Epithelial cell of proximal tubule (primary cell): Measurements from ENCODE around the gene CHCHD4. TPM values are rescaled to one million over a fixed set of nuclear protein-coding genes. Genes with fewer than 3 reads are reported as not detected.

ENCODE experiments used
- DNase-seq: peaks from one replicate; pipeline ENCODE4 v3.0.0-alpha.2; 2011; ENCODE audit warnings: low read depth
- H3K4me3 ChIP-seq: 2 replicates; pipeline ENCODE4 v1.5.1; 2011; ENCODE audit warnings: low read depth, mild to moderate bottlenecking, low read length
- total RNA-seq: library from RNA; depleted of rRNA; stranded (reverse); fragments of >200 nt; gene quantifications from 2 replicates; pipeline ENCODE4 v1.2.3, GENCODE V29; 2015
- TF ChIP-seq, protein P1 (sequence below): conservative IDR thresholded peaks from 2 replicates; pipeline ENCODE4 v1.5.1; 2012; ENCODE audit warnings: low read depth, mild to moderate bottlenecking, low read length

CHCHD4 gene
- total RNA-seq, 1 donor from 2014 or later, result 16.5 TPM

DNA sequence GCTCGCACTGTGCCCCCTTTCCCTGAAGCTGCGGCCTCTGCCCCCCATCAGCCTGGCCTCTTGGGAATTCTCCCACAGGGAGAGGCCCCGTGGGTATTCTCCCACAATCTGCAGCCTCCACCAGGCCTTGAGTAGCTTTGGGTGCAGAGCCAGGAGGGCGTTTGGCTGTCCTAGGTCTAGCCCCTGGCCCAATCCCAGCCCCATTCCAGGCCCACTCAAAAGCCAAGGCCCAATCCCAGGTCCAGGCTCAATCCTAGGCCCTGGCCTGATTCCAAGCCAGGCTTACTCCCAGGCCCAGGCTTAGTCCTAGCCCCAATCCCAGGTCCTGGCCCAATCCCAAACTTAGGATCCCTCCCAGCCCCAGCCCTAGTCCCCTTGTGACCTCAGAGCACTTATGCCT, 59.8 kb downstream of the CHCHD4 start:
- TF ChIP-seq, protein P1, sequence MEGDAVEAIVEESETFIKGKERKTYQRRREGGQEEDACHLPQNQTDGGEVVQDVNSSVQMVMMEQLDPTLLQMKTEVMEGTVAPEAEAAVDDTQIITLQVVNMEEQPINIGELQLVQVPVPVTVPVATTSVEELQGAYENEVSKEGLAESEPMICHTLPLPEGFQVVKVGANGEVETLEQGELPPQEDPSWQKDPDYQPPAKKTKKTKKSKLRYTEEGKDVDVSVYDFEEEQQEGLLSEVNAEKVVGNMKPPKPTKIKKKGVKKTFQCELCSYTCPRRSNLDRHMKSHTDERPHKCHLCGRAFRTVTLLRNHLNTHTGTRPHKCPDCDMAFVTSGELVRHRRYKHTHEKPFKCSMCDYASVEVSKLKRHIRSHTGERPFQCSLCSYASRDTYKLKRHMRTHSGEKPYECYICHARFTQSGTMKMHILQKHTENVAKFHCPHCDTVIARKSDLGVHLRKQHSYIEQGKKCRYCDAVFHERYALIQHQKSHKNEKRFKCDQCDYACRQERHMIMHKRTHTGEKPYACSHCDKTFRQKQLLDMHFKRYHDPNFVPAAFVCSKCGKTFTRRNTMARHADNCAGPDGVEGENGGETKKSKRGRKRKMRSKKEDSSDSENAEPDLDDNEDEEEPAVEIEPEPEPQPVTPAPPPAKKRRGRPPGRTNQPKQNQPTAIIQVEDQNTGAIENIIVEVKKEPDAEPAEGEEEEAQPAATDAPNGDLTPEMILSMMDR, result no peak
- no peak overlapping the region for H3K4me3 ChIP-seq
- DNase-seq, result no peak

DNA sequence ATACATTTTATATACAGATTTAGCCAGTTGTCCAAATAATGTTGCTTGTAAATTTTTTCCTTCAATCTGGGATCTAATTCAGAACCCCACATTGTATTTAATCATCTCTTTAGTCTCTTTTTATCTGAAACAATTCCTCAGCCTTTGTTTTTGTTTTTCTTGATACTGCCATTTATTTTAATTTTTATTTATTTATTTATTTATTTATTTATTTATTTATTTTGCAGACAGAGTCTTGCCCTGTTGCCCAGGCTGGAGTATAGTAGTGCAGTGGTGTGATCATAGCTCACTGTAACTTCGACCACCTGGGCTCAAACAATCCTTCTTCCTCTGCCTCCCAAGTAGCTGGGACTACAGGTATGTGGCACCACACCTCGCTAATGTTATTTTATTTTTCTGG, 61.5 kb downstream of the CHCHD4 start:
- TF ChIP-seq, protein P1, result no peak
- no peak for DNase-seq
- H3K4me3 ChIP-seq, result no peak overlapping the region

Other genes starting within 250 kb of the CHCHD4 start
- 8.6 and 10.3 TPM in 2 replicates for gene WNT7A, start 244.8 kb downstream of the CHCHD4 start, total RNA-seq
- 56.3 and 58.6 TPM in 2 replicates for gene TMEM43, start 182 bp upstream of the CHCHD4 start, total RNA-seq
- gene XPC, start 53.7 kb upstream of the CHCHD4 start, total RNA-seq, result 16.6 and 27.8 TPM in 2 replicates
- gene LSM3, start 53.9 kb upstream of the CHCHD4 start, total RNA-seq, result 24.7 and 24.9 TPM in 2 replicates